Osteocyte (in vitro differentiated cells): Measurements from ENCODE around the gene RIMS4. TPM values are rescaled to one million over a fixed set of nuclear protein-coding genes. Genes with fewer than 3 reads are reported as not detected.
A peak's percentile ranks its signal among the peaks of the same experiment; 100 is the strongest.

Experiments
- DNase-seq: peaks from one replicate; pipeline ENCODE4 v3.0.0; 2021; ENCODE audit warnings: mixed read lengths; ENCODE audit not compliant: unreplicated experiment; ENCODE audit errors: extremely low spot score
- H3K27ac Mint-ChIP-seq: one replicate; pipeline ENCODE4 v1.8.0; 2021; ENCODE audit warnings: mild to moderate bottlenecking, mixed read lengths; ENCODE audit not compliant: unreplicated experiment
- H3K27me3 Mint-ChIP-seq: one replicate; pipeline ENCODE4 v1.8.0; 2021; ENCODE audit warnings: mixed read lengths; ENCODE audit not compliant: unreplicated experiment
- H3K36me3 Mint-ChIP-seq: one replicate; pipeline ENCODE4 v1.8.0; 2021; ENCODE audit warnings: mixed read lengths; ENCODE audit not compliant: unreplicated experiment
- H3K4me1 Mint-ChIP-seq: one replicate; pipeline ENCODE4 v1.8.0; 2021; ENCODE audit warnings: mixed read lengths; ENCODE audit not compliant: unreplicated experiment
- H3K4me3 Mint-ChIP-seq: one replicate; pipeline ENCODE4 v1.8.0; 2021; ENCODE audit warnings: mild to moderate bottlenecking, moderate library complexity, mixed read lengths; ENCODE audit not compliant: unreplicated experiment
- H3K9me3 Mint-ChIP-seq: one replicate; pipeline ENCODE4 v1.8.0; 2021; ENCODE audit warnings: mixed read lengths; ENCODE audit not compliant: unreplicated experiment
- total RNA-seq: library from RNA; stranded (reverse); gene quantifications from 2 replicates; pipeline ENCODE4 v1.2.1, GENCODE V29; 2021
- TF ChIP-seq, protein P1 (sequence below): fragments of 200-600 bp; sonication (generic); IDR thresholded peaks from 2 replicates; pipeline ENCODE4 v1.5.0; 2021; ENCODE audit warnings: antibody characterized with exemption, mild to moderate bottlenecking, moderate library complexity

Gene RIMS4
- total RNA-seq, 1 donor from 2014 or later: 0.75 TPM

DNA sequence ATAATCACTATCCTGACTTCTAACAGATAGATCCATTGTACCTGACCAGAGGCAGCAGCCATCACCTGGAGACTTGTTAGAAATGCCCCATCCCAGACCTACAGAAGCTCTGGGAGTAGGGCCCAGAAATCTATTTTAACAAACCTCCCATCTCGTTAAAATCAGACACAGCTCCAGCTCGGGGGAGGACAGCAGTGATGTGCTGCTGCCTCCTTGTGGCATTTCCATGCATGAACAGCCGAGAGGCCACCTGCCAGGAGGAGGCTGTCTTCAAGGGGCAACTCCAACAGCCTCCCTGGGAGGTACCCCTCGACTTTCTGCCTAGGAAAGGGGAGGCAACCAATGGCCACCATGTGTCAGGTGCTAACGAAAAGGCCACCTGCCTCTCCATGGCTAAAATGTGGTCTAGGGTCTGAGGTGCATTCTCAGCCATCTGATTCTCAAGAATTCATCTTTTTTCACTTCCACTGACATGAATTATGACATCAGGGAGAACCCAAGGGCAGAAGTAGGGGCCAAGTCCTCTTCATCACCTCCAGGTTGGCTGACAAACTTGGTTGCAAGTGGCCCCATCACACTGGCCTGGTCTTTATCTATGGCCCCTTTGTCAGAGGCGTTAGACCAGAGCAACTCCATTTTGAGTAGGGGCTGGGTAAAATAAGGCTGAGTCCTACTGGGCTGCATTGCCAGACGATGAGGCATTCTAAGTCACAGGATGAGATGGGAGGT lies 76.8 kb downstream of the RIMS4 start:
- Mint-ChIP-seq H3K4me3 (no peak overlapping the region), H3K27me3 (no peaks in the 10 kb centered on the region), H3K27ac (peak overlapping the region; percentile 91), H3K4me1 (peaks cover 71% of the 10 kb centered on the region), H3K36me3 (peaks cover under 1% of the 10 kb centered on the region), H3K9me3 (peaks cover 4% of the 10 kb centered on the region)
- DNase-seq: peak; percentile 92
- TF ChIP-seq, protein P1, sequence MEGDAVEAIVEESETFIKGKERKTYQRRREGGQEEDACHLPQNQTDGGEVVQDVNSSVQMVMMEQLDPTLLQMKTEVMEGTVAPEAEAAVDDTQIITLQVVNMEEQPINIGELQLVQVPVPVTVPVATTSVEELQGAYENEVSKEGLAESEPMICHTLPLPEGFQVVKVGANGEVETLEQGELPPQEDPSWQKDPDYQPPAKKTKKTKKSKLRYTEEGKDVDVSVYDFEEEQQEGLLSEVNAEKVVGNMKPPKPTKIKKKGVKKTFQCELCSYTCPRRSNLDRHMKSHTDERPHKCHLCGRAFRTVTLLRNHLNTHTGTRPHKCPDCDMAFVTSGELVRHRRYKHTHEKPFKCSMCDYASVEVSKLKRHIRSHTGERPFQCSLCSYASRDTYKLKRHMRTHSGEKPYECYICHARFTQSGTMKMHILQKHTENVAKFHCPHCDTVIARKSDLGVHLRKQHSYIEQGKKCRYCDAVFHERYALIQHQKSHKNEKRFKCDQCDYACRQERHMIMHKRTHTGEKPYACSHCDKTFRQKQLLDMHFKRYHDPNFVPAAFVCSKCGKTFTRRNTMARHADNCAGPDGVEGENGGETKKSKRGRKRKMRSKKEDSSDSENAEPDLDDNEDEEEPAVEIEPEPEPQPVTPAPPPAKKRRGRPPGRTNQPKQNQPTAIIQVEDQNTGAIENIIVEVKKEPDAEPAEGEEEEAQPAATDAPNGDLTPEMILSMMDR: no peak

DNA sequence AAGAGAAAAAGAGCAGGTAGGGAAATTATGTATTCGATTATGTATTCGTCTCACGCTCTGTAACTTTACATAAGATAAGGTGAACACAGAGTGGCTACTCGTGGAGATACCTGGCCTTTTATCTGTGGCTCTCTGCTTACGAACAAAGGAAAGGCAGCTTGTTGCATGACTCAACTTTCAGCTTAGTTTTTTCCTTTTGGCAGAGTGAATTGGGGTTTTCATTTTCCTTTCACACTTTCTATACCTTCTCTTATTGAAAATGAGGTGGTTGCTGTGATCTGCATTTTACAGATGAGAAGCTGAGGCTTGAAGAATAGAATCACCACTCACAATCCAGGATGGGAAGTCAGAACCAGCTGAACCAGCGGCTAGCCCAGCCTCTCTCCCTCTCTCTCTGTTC lies 78.0 kb downstream of the RIMS4 start:
- TF ChIP-seq, protein P1: no peak
- H3K9me3 Mint-ChIP-seq: peaks cover 4% of the 10 kb centered on the region
- H3K27me3 Mint-ChIP-seq: no peaks in the 10 kb centered on the region
- H3K27ac Mint-ChIP-seq: peak overlapping the region; percentile 91
- DNase-seq: no peak
- H3K4me1 Mint-ChIP-seq: peaks cover 78% of the 10 kb centered on the region
- H3K36me3 Mint-ChIP-seq: no peaks in the 10 kb centered on the region
- no peak overlapping the region for H3K4me3 Mint-ChIP-seq

DNA sequence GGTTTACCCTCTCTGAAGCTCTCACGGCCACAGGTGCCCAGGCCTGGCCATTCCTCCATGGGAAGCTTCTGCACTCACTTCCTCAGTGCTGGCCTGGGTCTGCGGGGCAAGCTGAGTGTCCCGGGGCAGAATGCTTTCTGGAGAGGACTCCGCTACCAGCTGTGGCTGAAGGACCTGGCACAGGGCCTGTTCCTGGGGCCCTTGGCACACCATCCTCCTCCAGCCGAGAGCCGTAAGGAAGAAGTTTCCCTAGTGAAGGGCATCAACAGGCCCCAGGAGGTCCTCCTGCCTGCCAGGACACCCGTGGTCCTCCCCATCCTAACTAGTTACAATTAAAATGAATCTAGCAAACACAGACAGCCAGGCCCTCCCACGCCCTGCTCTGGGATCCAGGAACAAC lies 78.7 kb downstream of the RIMS4 start:
- Mint-ChIP-seq H3K9me3 (peaks cover 4% of the 10 kb centered on the region), H3K4me3 (no peak overlapping the region), H3K27me3 (no peaks in the 10 kb centered on the region), H3K27ac (peak overlapping the region; percentile 91), H3K36me3 (no peaks in the 10 kb centered on the region), H3K4me1 (peaks cover 78% of the 10 kb centered on the region)
- no peak for DNase-seq
- TF ChIP-seq, protein P1: no peak

DNA sequence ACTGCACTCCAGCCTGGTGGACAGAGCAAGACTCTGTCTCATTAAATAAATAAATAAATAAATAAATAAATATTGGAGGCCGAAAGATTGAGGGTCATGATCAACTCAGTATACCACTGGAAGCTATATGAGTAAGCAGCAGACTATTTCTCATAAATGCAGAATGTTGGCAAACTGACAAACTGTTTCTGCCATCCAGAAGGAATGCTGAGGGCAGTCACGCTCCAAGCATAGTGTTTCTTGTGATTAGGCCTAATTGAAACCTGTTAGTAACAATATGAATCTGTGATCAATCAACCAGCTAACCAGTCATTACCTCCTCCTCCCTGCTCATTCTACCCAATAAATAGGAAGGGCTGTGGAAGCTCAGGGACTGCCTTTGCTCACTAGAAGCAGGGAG lies 79.9 kb downstream of the RIMS4 start:
- no peak overlapping the region for H3K4me3 Mint-ChIP-seq
- no peaks in the 10 kb centered on the region for H3K27me3 Mint-ChIP-seq
- DNase-seq: no peak
- no peaks in the 10 kb centered on the region for H3K9me3 Mint-ChIP-seq
- H3K27ac Mint-ChIP-seq: peak overlapping the region; percentile 91
- no peaks in the 10 kb centered on the region for H3K36me3 Mint-ChIP-seq
- TF ChIP-seq, protein P1: no peak
- H3K4me1 Mint-ChIP-seq: peaks cover 66% of the 10 kb centered on the region

DNA sequence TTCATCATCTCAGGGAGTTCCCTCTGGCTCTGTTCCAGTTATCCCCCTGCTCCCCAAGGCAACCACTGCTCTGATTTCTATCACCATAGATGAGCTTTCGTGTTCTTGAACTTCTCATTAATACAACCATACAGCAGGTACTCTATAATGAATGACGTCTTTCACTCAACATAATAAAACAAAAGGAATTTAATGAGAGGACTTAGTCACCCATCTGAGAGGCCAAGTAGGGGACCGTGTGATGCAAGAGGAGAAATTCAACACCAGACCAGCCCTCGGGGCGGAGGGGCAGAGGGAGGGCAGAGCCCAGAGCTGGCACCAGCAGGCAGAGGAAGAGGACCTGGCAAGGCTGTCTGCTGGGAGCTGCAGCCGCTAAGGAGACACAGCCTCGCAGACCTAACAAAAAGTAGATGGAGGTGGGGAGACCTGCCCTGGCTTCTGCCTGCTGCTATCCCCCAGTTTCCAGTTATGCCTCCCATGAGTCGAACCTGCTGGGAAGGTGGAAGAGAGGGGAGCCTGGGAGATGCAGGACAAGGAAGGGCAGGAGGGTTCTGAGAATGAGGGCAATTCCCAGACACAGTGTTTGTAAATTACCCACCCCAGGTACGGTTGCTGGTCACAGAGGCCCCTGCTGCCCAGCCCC lies 81.4 kb downstream of the RIMS4 start:
- DNase-seq: peak; percentile 94
- Mint-ChIP-seq H3K4me1 (peaks cover 54% of the 10 kb centered on the region), H3K27me3 (no peaks in the 10 kb centered on the region), H3K27ac (peak overlapping the region; percentile 91), H3K9me3 (no peaks in the 10 kb centered on the region), H3K4me3 (peak overlapping the region; percentile 46), H3K36me3 (no peaks in the 10 kb centered on the region)
- TF ChIP-seq, protein P1: no peak
